ENCODE results near the gene PRRT4. TPM values are rescaled to one million over a fixed set of nuclear protein-coding genes. Genes with fewer than 3 reads are reported as not detected.

PRRT4 gene
- total and polyA plus RNA-seq, 9 of the 15 experiments (the other 6 are each of a cell fraction or from before 2014, with no cell fraction given) = not detected

- TF ChIP-seq SMAD3 (CRISPR knock-in tag; conservative IDR thresholded peaks at IDR 0.05) (no peak), KDM1A (IDR thresholded peaks at IDR 0.05) (peak in 1 of 2 experiments; percentile 35; a peak in 1 of 4 replicates), ZNF280A (IDR thresholded peaks at IDR 0.05; ENCODE audit: low read depth, partially characterized antibody) (peak; percentile 51)
These were observed 17.1 kb downstream of the PRRT4 start (continued) for GRCh38 chr7:128344431-128344774.

DNA sequence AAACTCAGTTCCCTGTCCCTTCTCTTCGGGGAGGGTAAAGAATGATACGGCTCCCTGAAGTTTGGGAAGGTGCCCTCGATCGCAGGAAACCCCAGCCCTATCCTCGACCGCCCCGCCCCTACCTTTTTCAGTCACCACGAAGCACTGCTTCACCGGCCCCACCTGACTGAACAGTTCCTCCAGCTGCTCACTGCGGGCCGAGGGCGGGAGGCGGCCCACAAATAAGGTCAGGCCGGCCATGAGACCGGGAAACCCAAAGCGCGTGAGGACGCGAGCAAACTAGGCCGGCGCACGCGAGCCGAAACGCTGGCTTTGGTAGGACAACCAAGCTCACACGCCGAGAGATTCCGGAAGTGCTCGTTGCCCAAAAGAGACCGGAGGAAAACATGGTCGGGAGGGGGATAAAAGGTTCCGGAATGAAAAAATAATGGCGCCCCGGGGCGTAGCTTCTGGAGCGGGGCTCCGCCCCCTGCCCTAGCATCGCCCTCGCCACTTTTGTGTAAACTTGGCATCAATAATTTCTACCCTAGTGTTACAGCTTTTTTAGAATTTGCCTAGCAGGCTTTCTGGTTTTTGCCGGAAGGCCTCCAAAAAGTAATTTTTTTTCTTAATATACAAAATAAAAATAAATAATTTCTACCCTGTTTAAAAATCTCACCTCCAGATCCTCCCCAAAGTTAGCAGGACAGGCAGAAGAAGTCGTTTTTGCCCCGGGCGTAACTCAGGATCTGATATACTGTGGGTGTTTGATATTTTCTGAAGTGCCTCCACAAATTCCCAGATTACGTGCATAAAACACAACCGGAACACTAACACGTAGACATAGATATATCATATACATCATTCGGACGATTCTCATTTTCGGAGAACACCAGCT is 17.7 kb downstream of the PRRT4 start, which contains the start of gene RBM28:
Gene RBM28 (minus strand): TSS at position 355 of the 877 bp plus-strand sequence. CDS start 115 bp downstream, at position 240.
- peak within 1 kb of the TSS; percentile 96 for H3K4me2 ChIP-seq (ENCODE audit: insufficient read depth, low read length)
- BruUV-seq (replicated peaks) = no TSS peak
- intact Hi-C loops (cut with micrococcal nuclease) = no loop called here
- peak within 1 kb of the TSS; percentile 88 to 97 for H3K9ac ChIP-seq (ENCODE audit: insufficient read depth in 1 of 2, low read depth in 2 of 2, low read length in 2 of 2)
- 13% methylated on average over 49 of the region's 49 CpGs for WGBS (ENCODE audit: insufficient coverage, low coverage, missing lambda C conversion rate)
- H3K79me2 ChIP-seq (ENCODE audit: control insufficient read depth, insufficient read depth, low read length) = peaks cover 43% of the 10 kb centered on the region
- ATAC-seq (peak; percentile 94), FAIRE-seq (peak; percentile 91), DNase-seq (ENCODE audit: extremely low read depth in 1 of 4, low spot score in 3 of 4) (peak; percentile 97 to 98 (median 98))
- peak within 1 kb of the TSS; percentile 81 for H3K27ac ChIP-seq (ENCODE audit: extremely low read depth, low read depth, low read length)
- H3K36me3 ChIP-seq (ENCODE audit: control insufficient read depth, insufficient read depth, low read length) = peaks cover 33% of the 10 kb centered on the region
- peaks cover 0 to 4% of the 10 kb centered on the region in 2 experiments; a peak in 2 of 5 replicates for H3K27me3 ChIP-seq (ENCODE audit: control insufficient read depth in 2 of 2, insufficient read depth in 2 of 2, low read length in 2 of 2)
- H3K9me3 ChIP-seq (replicated peaks; ENCODE audit: control insufficient read depth, insufficient read depth, low read depth, low read length) = no peaks in the 10 kb centered on the region; the same call in 1 of the 2 replicates
- H3K4me3 ChIP-seq = peak within 1 kb of the TSS; percentile 82
- POLR2A ChIA-PET = interaction anchor here (0.6 to 1.3 kb wide), 22 partner anchors 9 to 978 kb away, joined by 3 to 10 read pairs (median 4); partner anchors contain the start of gene IMPDH1
- no peaks in the 10 kb centered on the region for H4K20me1 ChIP-seq (replicated peaks; ENCODE audit: control insufficient read depth, insufficient read depth, low read length)
- H3K9me1 ChIP-seq (ENCODE audit: control insufficient read depth, insufficient read depth, low read length) = peaks cover 5% of the 10 kb centered on the region
- CTCF ChIA-PET (ENCODE audit: low intra/inter-chr PET ratio) = interaction anchor here (0.5 to 0.9 kb wide), 3 partner anchors 33 to 82 kb away, joined by 3 read pairs; no protein-coding TSS in a partner anchor
- in situ Hi-C loops (cut with MboI) = no loop called here
- H2AFZ ChIP-seq (ENCODE audit: low read depth, low read length) = peak within 1 kb of the TSS; percentile 90
- peaks cover 3 to 13% of the 10 kb centered on the region in 2 experiments; a peak in 4 of 5 replicates for H3K4me1 ChIP-seq (replicated peaks in 1 of 2; ENCODE audit: control insufficient read depth in 2 of 2, insufficient read depth in 2 of 2, low read length in 2 of 2)
- TF ChIP-seq ZNF696 (CRISPR knock-in tag; conservative IDR thresholded peaks at IDR 0.05) (no peak), CEBPB (tag; IDR thresholded peaks at IDR 0.05) (no peak), HDAC1 (IDR thresholded peaks at IDR 0.05) (peak; percentile 23 to 100; a peak in 2 of 4 replicates), PRPF4 (IDR thresholded peaks at IDR 0.05; ENCODE audit: insufficient read depth, low read depth, low read length, poor library complexity, severe bottlenecking) (peak; percentile 40), REST (IDR thresholded peaks at IDR 0.05; ENCODE audit: borderline replicate concordance) (no peak), REST (CRISPR knock-in tag; IDR thresholded peaks at IDR 0.05; ENCODE audit: low read depth) (peak; percentile 51; the same call in 1 of the 2 replicates), CSDE1 (IDR thresholded peaks at IDR 0.05) (no peak)

All from K562 (cell line).